Retinal pigment epithelial cell (primary cell): ENCODE measurements around the gene CCDC50.

Experiments
- DNase-seq: peaks from one replicate; pipeline ENCODE4 v3.0.0-alpha.2; 2010; ENCODE audit warnings: low read depth
- H3K4me3 ChIP-seq: 2 replicates; pipeline ENCODE4 v1.5.1; 2011; ENCODE audit warnings: mild to moderate bottlenecking, low read length, control low read depth, moderate library complexity
- CTCF ChIP-seq: conservative IDR thresholded peaks from 2 replicates; pipeline ENCODE4 v1.5.1; 2011; ENCODE audit warnings: low read depth, low read length, control low read depth, inconsistent platforms

Gene CCDC50

GRCh38 chr3:191378142-191378812, 49.1 kb downstream of the CCDC50 start:
- no peak overlapping the region for H3K4me3 ChIP-seq
- no peak for DNase-seq
- TF ChIP-seq CTCF, result no peak

- no peak overlapping the region for H3K4me3 ChIP-seq
- DNase-seq, result no peak
- no peak for TF ChIP-seq CTCF
Observed at GRCh38 chr3:191379446-191379845, 50.3 kb downstream of the CCDC50 start.

- TF ChIP-seq CTCF, result no peak
- DNase-seq, result no peak
Observed at GRCh38 chr3:191380001-191380400, 50.8 kb downstream of the CCDC50 start.

GRCh38 chr3:191381303-191381702, 52.1 kb downstream of the CCDC50 start:
- no peak for TF ChIP-seq CTCF
- DNase-seq, result no peak
- H3K4me3 ChIP-seq, result no peak overlapping the region

More at GRCh38 chr3:191380001-191380400, 50.8 kb downstream of the CCDC50 start:
- H3K4me3 ChIP-seq, result no peak overlapping the region

- H3K4me3 ChIP-seq, result no peak overlapping the region
- DNase-seq, result no peak
- no peak for TF ChIP-seq CTCF
Observed at GRCh38 chr3:191382661-191383060, 53.5 kb downstream of the CCDC50 start.

- DNase-seq, result no peak
Observed at GRCh38 chr3:191383124-191383523, 53.9 kb downstream of the CCDC50 start.

More at GRCh38 chr3:191383124-191383523, 53.9 kb downstream of the CCDC50 start:
- no peak for TF ChIP-seq CTCF
- no peak overlapping the region for H3K4me3 ChIP-seq
